ENCODE results near the gene STK32A. TPM values are rescaled to one million over a fixed set of nuclear protein-coding genes. Genes with fewer than 3 reads are reported as not detected.

The STK32A gene
- total RNA-seq, result 0.22 and 1.2 TPM in 2 replicates

GRCh38 chr5:147234825-147235635 is at the start of gene STK32A:
Gene STK32A (plus strand): TSS chr5:147235026. CDS start chr5:147239635, 4,609 bp downstream.

